Activated naive CD8-positive, alpha-beta T cell treated with anti-CD3 and anti-CD28 coated beads for 36 hours (primary cell): ENCODE results near the gene REL. TPM values are rescaled to one million over a fixed set of nuclear protein-coding genes. Genes with fewer than 3 reads are reported as not detected.

Experiments used
- DNase-seq: peaks from one replicate; pipeline ENCODE4 v3.0.0; 2021
- H3K27ac Mint-ChIP-seq: one replicate; pipeline ENCODE4 v1.8.0; 2022; ENCODE audit warnings: mild to moderate bottlenecking, moderate library complexity, mixed read lengths
- H3K27me3 Mint-ChIP-seq: one replicate; pipeline ENCODE4 v1.8.0; 2022; ENCODE audit warnings: mild to moderate bottlenecking, mixed read lengths
- H3K36me3 Mint-ChIP-seq: one replicate; pipeline ENCODE4 v1.8.0; 2021; ENCODE audit warnings: mild to moderate bottlenecking, mixed read lengths
- H3K4me1 Mint-ChIP-seq: one replicate; pipeline ENCODE4 v1.8.0; 2021; ENCODE audit warnings: mixed read lengths
- H3K4me3 Mint-ChIP-seq: one replicate; pipeline ENCODE4 v1.8.0; 2022; ENCODE audit warnings: mild to moderate bottlenecking, moderate library complexity, mixed read lengths
- H3K9me3 Mint-ChIP-seq: one replicate; pipeline ENCODE4 v1.8.0; 2022; ENCODE audit warnings: mixed read lengths
- total RNA-seq, 2 experiments: library from RNA; stranded (reverse); gene quantifications; one replicate each; pipeline ENCODE4 v1.2.3, GENCODE V29; 2021

REL gene
- total RNA-seq = 10 to 100 TPM; 61.5 to 62.4 TPM

DNA sequence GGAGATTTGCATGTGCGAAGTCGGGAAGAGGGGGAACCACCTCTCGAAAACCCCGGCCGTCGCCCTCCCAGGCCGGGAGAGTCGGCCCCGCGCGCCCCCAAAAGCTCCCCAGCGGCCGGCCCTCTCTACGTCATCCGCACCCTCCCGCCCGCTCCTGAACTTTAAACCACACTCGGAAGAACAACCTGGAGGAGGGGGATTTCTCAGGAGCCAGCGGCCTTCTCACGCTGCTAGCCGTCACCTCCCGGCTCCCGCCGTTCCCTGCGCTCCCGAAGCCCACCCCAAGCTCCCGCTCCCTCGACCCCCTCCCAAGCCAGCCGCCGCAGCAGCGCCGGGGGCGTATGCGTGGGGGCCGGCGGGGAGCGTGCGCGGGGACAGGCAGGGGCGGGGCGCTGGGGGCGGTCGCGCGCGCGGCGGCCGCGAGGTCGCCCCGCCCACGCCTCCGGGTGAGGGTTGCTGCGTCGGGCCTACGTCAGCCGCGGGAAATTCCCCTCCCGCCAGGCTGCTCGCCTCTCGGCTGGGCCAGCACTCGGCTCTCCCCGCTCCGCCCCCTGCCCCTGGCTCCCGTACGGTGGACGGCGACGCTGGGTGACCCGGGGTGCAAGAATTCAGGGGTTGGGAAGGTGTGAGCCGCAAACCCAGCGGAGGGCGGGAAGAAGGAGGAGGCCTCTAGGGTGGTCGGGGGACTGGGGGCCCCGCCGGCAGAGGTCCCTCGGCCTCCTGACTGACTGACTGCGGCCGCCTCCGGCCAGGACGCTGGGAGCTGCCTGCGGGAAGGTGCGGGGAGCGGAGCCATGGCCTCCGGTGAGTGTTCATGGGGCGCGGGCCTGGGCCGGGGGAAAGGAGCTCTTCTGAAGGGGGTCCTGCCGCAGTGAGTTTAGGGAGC lies at the start of gene REL:
Gene REL (plus strand): TSS at position 528 of the 886 bp plus-strand sequence. CDS start 267 bp downstream, at position 795.
- Mint-ChIP-seq H3K9me3 (no peaks in the 10 kb centered on the region), H3K27ac (peak within 1 kb of the TSS; percentile 98), H3K27me3 (no peaks in the 10 kb centered on the region), H3K4me3 (peak within 1 kb of the TSS; percentile 100), H3K4me1 (peaks cover 25% of the 10 kb centered on the region), H3K36me3 (peaks cover 37% of the 10 kb centered on the region)
- DNase-seq = peak; percentile 95

DNA sequence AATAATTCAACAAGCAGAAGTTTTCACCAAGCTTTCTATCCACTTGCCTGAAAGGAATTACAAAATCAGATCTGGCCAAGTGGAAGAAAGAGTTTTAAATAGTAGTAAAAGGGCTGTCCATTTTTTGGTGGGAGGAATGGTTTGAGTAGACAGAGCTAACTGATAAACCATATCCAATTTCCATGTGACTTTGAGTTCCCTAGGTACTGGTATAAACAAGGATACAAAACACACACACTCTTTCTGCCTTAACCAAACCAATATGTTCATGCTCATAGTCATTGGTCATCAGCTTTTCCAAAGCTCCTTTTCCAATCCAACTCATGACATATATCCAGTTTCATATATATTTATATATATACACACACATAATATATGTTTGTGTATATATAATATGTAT lies 49.5 kb upstream of the REL start:
- no peaks in the 10 kb centered on the region for H3K9me3 Mint-ChIP-seq
- peaks cover 3% of the 10 kb centered on the region for H3K27me3 Mint-ChIP-seq
- no peak overlapping the region for H3K27ac Mint-ChIP-seq
- H3K36me3 Mint-ChIP-seq = peaks cover 2% of the 10 kb centered on the region
- H3K4me1 Mint-ChIP-seq = peaks cover 34% of the 10 kb centered on the region
- no peak overlapping the region for H3K4me3 Mint-ChIP-seq
- no peak for DNase-seq

- no peak overlapping the region for H3K4me3 Mint-ChIP-seq
- peaks cover 2% of the 10 kb centered on the region for H3K36me3 Mint-ChIP-seq
- no peak overlapping the region for H3K27ac Mint-ChIP-seq
- peaks cover 30% of the 10 kb centered on the region for H3K4me1 Mint-ChIP-seq
- DNase-seq = no peak
- H3K27me3 Mint-ChIP-seq = peaks cover 3% of the 10 kb centered on the region
- H3K9me3 Mint-ChIP-seq = no peaks in the 10 kb centered on the region
Measured at GRCh38 chr2:60832621-60833020, 48.8 kb upstream of the REL start.

DNA sequence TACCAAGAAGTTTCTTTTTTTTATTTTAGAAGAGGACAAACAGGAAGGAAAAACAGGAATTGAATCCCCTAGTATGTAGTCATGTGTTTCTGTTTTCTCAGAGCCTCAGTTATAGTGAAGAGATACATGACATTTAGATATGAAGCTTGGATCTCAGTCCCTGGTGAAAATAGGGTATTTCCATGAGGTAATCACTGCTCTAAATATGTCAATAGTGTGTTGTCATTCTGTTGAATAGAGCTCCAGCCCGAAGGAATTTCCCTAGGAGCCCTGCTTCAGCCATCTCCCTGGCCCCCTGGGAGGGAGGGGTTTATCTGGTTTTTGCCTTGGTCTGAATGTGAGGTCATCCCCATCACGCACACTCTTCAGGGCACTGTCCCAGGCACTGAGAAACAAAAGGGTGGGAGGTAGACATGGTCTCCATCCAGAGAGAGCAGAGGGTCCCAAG lies 47.1 kb upstream of the REL start:
- no peak for DNase-seq
- Mint-ChIP-seq H3K4me1 (peaks cover 33% of the 10 kb centered on the region), H3K27ac (peak overlapping the region; percentile 5), H3K36me3 (peaks cover 2% of the 10 kb centered on the region), H3K4me3 (no peak overlapping the region), H3K9me3 (no peaks in the 10 kb centered on the region), H3K27me3 (peaks cover 3% of the 10 kb centered on the region)

DNA sequence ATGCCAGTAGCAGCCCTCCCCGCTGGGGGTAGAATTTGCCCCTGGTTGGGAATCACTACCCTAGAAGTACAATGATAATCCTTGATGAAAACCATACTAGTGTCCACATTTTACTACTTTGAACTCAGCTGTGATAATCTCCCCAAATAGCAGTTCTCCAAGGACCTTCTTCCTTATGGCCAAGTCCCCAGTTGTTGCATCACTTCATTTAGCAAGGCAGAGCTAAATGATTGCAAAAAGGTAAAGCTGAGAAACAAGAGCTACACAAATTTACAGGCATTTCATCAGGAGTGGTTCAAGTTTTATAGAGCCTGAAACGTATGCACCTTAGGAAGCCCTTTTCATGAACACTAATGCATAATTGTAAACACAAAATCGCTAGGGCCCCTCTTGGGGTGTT lies 44.9 kb upstream of the REL start:
- peaks cover 4% of the 10 kb centered on the region for H3K36me3 Mint-ChIP-seq
- H3K4me3 Mint-ChIP-seq = no peak overlapping the region
- H3K27ac Mint-ChIP-seq = no peak overlapping the region
- peaks cover 47% of the 10 kb centered on the region for H3K4me1 Mint-ChIP-seq
- no peak for DNase-seq
- H3K27me3 Mint-ChIP-seq = peaks cover 3% of the 10 kb centered on the region
- no peaks in the 10 kb centered on the region for H3K9me3 Mint-ChIP-seq

- H3K36me3 Mint-ChIP-seq = peaks cover 4% of the 10 kb centered on the region
- DNase-seq = no peak
- no peak overlapping the region for H3K4me3 Mint-ChIP-seq
- H3K4me1 Mint-ChIP-seq = peaks cover 47% of the 10 kb centered on the region
- peaks cover 3% of the 10 kb centered on the region for H3K27me3 Mint-ChIP-seq
- H3K27ac Mint-ChIP-seq = no peak overlapping the region
- H3K9me3 Mint-ChIP-seq = no peaks in the 10 kb centered on the region
Measured at GRCh38 chr2:60837123-60837522, 44.3 kb upstream of the REL start.

DNA sequence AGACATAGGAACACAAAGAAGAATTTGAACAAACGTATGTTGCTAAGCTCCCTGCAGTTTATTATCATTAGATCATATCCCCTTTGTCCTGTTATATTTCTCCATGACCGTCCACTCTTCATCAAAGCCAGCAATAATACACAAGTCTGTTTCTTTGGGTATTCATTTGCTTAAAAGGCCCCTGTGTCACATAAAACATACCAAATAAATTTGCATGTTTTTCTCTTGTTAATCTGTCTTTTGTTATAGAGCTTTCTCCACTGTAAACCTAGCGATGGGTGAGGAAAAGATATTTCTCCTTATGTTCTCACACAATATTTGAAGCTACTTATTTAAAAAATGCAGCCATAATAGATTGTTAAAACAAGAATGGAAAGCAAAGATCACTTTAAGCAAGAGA lies 42.9 kb upstream of the REL start:
- H3K9me3 Mint-ChIP-seq = no peaks in the 10 kb centered on the region
- H3K27ac Mint-ChIP-seq = no peak overlapping the region
- DNase-seq = no peak
- H3K4me1 Mint-ChIP-seq = peaks cover 39% of the 10 kb centered on the region
- no peak overlapping the region for H3K4me3 Mint-ChIP-seq
- H3K27me3 Mint-ChIP-seq = peaks cover 3% of the 10 kb centered on the region
- peaks cover 4% of the 10 kb centered on the region for H3K36me3 Mint-ChIP-seq

- Mint-ChIP-seq H3K27ac (no peak overlapping the region), H3K9me3 (no peaks in the 10 kb centered on the region), H3K36me3 (peaks cover 4% of the 10 kb centered on the region), H3K4me1 (peaks cover 42% of the 10 kb centered on the region), H3K27me3 (peaks cover 3% of the 10 kb centered on the region), H3K4me3 (no peak overlapping the region)
- no peak for DNase-seq
Measured at GRCh38 chr2:60839126-60839813, 42.1 kb upstream of the REL start.

- Mint-ChIP-seq H3K36me3 (peaks cover 4% of the 10 kb centered on the region), H3K4me3 (peak overlapping the region; percentile 16), H3K4me1 (peaks cover 38% of the 10 kb centered on the region), H3K27ac (no peak overlapping the region), H3K9me3 (no peaks in the 10 kb centered on the region), H3K27me3 (no peaks in the 10 kb centered on the region)
- no peak for DNase-seq
Measured at GRCh38 chr2:60840880-60841279, 40.5 kb upstream of the REL start.

- no peak for DNase-seq
- H3K27me3 Mint-ChIP-seq = no peaks in the 10 kb centered on the region
- peaks cover 4% of the 10 kb centered on the region for H3K36me3 Mint-ChIP-seq
- no peaks in the 10 kb centered on the region for H3K9me3 Mint-ChIP-seq
- H3K4me3 Mint-ChIP-seq = no peak overlapping the region
- no peak overlapping the region for H3K27ac Mint-ChIP-seq
- peaks cover 30% of the 10 kb centered on the region for H3K4me1 Mint-ChIP-seq
Measured at GRCh38 chr2:60843006-60843405, 38.4 kb upstream of the REL start.

GRCh38 chr2:60844105-60844504 lies 37.3 kb upstream of the REL start:
- Mint-ChIP-seq H3K4me1 (peaks cover 29% of the 10 kb centered on the region), H3K27me3 (no peaks in the 10 kb centered on the region), H3K36me3 (peaks cover 4% of the 10 kb centered on the region), H3K27ac (peak overlapping the region; percentile 65), H3K4me3 (no peak overlapping the region), H3K9me3 (no peaks in the 10 kb centered on the region)
- DNase-seq = peak; percentile 20

GRCh38 chr2:60847854-60848253 lies 33.5 kb upstream of the REL start:
- Mint-ChIP-seq H3K9me3 (no peaks in the 10 kb centered on the region), H3K4me3 (no peak overlapping the region), H3K4me1 (peaks cover 10% of the 10 kb centered on the region), H3K27ac (no peak overlapping the region), H3K36me3 (peaks cover 3% of the 10 kb centered on the region), H3K27me3 (no peaks in the 10 kb centered on the region)
- DNase-seq = no peak

GRCh38 chr2:60849187-60849586 lies 32.2 kb upstream of the REL start:
- Mint-ChIP-seq H3K4me1 (peaks cover 2% of the 10 kb centered on the region), H3K36me3 (peaks cover 3% of the 10 kb centered on the region), H3K4me3 (no peak overlapping the region), H3K27me3 (no peaks in the 10 kb centered on the region), H3K9me3 (no peaks in the 10 kb centered on the region), H3K27ac (no peak overlapping the region)
- no peak for DNase-seq

DNA sequence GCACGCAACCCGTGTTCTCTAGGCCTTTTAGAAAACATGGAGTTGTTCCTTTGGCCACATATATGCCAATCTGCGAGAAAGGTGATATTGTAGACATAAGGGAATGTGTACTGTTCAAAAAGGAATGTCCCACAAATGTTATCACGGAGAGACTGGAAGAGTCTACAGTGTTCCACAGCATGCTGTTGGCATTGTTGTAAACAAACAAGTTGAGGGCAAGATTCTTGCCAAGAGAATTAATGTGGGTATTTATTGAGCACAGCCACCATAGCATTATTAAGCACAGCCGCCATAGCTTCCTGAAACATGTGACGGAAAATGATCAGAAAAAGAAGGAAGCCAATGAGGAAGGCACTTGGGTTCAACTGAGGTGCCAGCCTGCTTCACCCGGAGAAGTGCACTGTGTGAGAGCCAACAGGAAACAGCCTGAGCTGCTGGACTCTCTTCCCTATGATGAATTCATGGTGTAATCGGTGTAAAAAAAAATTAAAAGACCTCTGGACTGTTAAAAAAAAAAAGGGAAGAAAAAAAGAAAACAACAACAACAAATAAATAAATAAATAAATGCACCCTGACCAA lies 29.0 kb upstream of the REL start:
- Mint-ChIP-seq H3K27ac (no peak overlapping the region), H3K36me3 (no peaks in the 10 kb centered on the region), H3K9me3 (no peaks in the 10 kb centered on the region), H3K4me3 (no peak overlapping the region), H3K27me3 (no peaks in the 10 kb centered on the region), H3K4me1 (peaks cover 11% of the 10 kb centered on the region)
- DNase-seq = no peak

- DNase-seq = no peak
- H3K27ac Mint-ChIP-seq = no peak overlapping the region
- H3K4me3 Mint-ChIP-seq = no peak overlapping the region
- H3K27me3 Mint-ChIP-seq = no peaks in the 10 kb centered on the region
- no peaks in the 10 kb centered on the region for H3K9me3 Mint-ChIP-seq
- H3K4me1 Mint-ChIP-seq = peaks cover 11% of the 10 kb centered on the region
- no peaks in the 10 kb centered on the region for H3K36me3 Mint-ChIP-seq
Measured at GRCh38 chr2:60853531-60853930, 27.8 kb upstream of the REL start.
